IMR-90 (cell line): ENCODE data around the gene RAB3A. TPM values are rescaled to one million over a fixed set of nuclear protein-coding genes. Genes with fewer than 3 reads are reported as not detected.

Source experiments
- ATAC-seq: fragments of 200-7000 bp; cut with Tn5 transposase; 2 replicates; pipeline ENCODE4 v1.9.1; 2020; ENCODE audit warnings: low read depth, mild to moderate bottlenecking, moderate library complexity
- BruUV-seq: library from RNA; stranded (reverse); fragments of 400-500 nt; replicated peaks from 2 replicates; lab custom pipeline; 2021; lab: Mats Ljungman, UMichigan
- CTCF ChIA-PET: fragments of 300-600 bp; formaldehyde crosslinking; extraction: SDS; loops from one replicate; lab custom pipeline; 2021; ENCODE audit warnings: antibody characterized with exemption; lab: Yijun Ruan, JAX
- POLR2A ChIA-PET: fragments of 300-600 bp; sonication (Branson Sonifier 250); formaldehyde crosslinking; loops from one replicate; lab custom pipeline; 2022; ENCODE audit warnings: antibody characterized with exemption; ENCODE audit not compliant: unreplicated experiment; lab: Charles Lee
- DNase-seq: peaks from one replicate; pipeline ENCODE4 v3.0.0; 2013
- H2AFZ ChIP-seq: replicated peaks from 2 replicates; pipeline ENCODE3; 2013; ENCODE audit warnings: low read length, mild to moderate bottlenecking; ENCODE audit not compliant: poor library complexity
- H2AK5ac ChIP-seq: 2 replicates; pipeline ENCODE4 v1.6.1; 2013; ENCODE audit warnings: low read depth, low read length, inconsistent platforms
- H2AK9ac ChIP-seq: replicated peaks from 2 replicates; pipeline ENCODE3; 2013; ENCODE audit warnings: mild to moderate bottlenecking, low read depth, low read length, moderate library complexity; ENCODE audit not compliant: poor library complexity
- H2BK120ac ChIP-seq: 2 replicates; pipeline ENCODE4 v1.6.1; 2013; ENCODE audit warnings: low read depth, low read length, inconsistent platforms
- H2BK15ac ChIP-seq: 3 replicates; pipeline ENCODE4 v1.6.1; 2013; ENCODE audit warnings: low read depth, low read length, inconsistent platforms
- H2BK20ac ChIP-seq: 2 replicates; pipeline ENCODE4 v1.6.1; 2013; ENCODE audit warnings: low read depth, mild to moderate bottlenecking, inconsistent platforms, low read length, moderate library complexity
- H2BK5ac ChIP-seq: 2 replicates; pipeline ENCODE4 v1.6.1; 2013; ENCODE audit warnings: mild to moderate bottlenecking, low read depth, low read length, inconsistent platforms; ENCODE audit not compliant: poor library complexity, severe bottlenecking
- H3K14ac ChIP-seq: replicated peaks from 2 replicates; pipeline ENCODE4 v1.6.1; 2013; ENCODE audit warnings: low read depth, low read length, inconsistent platforms
- H3K18ac ChIP-seq: 2 replicates; pipeline ENCODE4 v1.6.1; 2013; ENCODE audit warnings: low read depth, low read length, control low read depth
- H3K23ac ChIP-seq: 2 replicates; pipeline ENCODE4 v1.6.1; 2013; ENCODE audit warnings: low read depth, low read length, inconsistent platforms
- H3K27ac ChIP-seq: 2 replicates; pipeline ENCODE4 v1.5.1; 2013; ENCODE audit warnings: mild to moderate bottlenecking, control low read depth, low read length; ENCODE audit not compliant: insufficient read depth
- H3K27me3 ChIP-seq: 2 replicates; pipeline ENCODE4 v1.6.1; 2013; ENCODE audit warnings: low read length; ENCODE audit not compliant: control insufficient read depth, insufficient read depth
- H3K36me3 ChIP-seq: 2 replicates; pipeline ENCODE4 v1.6.1; 2013; ENCODE audit warnings: low read length, mixed read lengths; ENCODE audit not compliant: control insufficient read depth, insufficient read depth
- H3K4ac ChIP-seq: 2 replicates; pipeline ENCODE4 v1.6.1; 2013; ENCODE audit warnings: low read depth, low read length, inconsistent platforms
- H3K4me1 ChIP-seq: 2 replicates; pipeline ENCODE4 v1.6.1; 2013; ENCODE audit warnings: low read length, mixed read lengths; ENCODE audit not compliant: control insufficient read depth, insufficient read depth
- H3K4me2 ChIP-seq: 2 replicates; pipeline ENCODE4 v1.6.1; 2013; ENCODE audit warnings: low read depth, mild to moderate bottlenecking, control low read depth, low read length, moderate library complexity
- H3K4me3 ChIP-seq: 2 replicates; pipeline ENCODE4 v1.5.1; 2013; ENCODE audit warnings: low read depth, mild to moderate bottlenecking, control low read depth, low read length, moderate library complexity; ENCODE audit not compliant: insufficient read depth
- H3K56ac ChIP-seq: 2 replicates; pipeline ENCODE4 v1.6.1; 2013; ENCODE audit warnings: low read length, inconsistent platforms; ENCODE audit not compliant: insufficient read depth; ENCODE audit errors: extremely low read depth
- H3K79me1 ChIP-seq, 2 experiments: 2 replicates each; pipeline ENCODE4 v1.6.1; 2013; ENCODE audit warnings: low read length in 2 of 2, inconsistent platforms in 1 of 2, low read depth in 1 of 2
- H3K9ac ChIP-seq: 2 replicates; pipeline ENCODE4 v1.6.1; 2013; ENCODE audit warnings: low read depth, low read length, control low read depth
- H3K9me1 ChIP-seq: 2 replicates; pipeline ENCODE4 v1.6.1; 2013; ENCODE audit warnings: low read length, inconsistent platforms; ENCODE audit not compliant: insufficient read depth
- H3K9me3 ChIP-seq: 2 replicates; pipeline ENCODE4 v1.6.1; 2013; ENCODE audit warnings: low read length; ENCODE audit not compliant: control insufficient read depth, insufficient read depth
- H4K20me1 ChIP-seq: 2 replicates; pipeline ENCODE4 v1.6.1; 2013; ENCODE audit warnings: low read length, inconsistent platforms; ENCODE audit not compliant: insufficient read depth
- H4K5ac ChIP-seq: 2 replicates; pipeline ENCODE4 v1.6.1; 2013; ENCODE audit warnings: mild to moderate bottlenecking, low read depth, low read length, control low read depth
- H4K8ac ChIP-seq, 2 experiments: 2 replicates each; pipeline ENCODE4 v1.6.1; 2013; ENCODE audit warnings: low read depth in 2 of 2, low read length in 2 of 2, control low read depth in 1 of 2, inconsistent platforms in 1 of 2
- H4K91ac ChIP-seq: 2 replicates; pipeline ENCODE4 v1.6.1; 2013; ENCODE audit warnings: low read depth, low read length, inconsistent platforms; ENCODE audit not compliant: insufficient read depth
- BHLHE40 ChIP-seq: fragments of 150-350 bp; IDR thresholded peaks from 2 replicates; pipeline ENCODE4 v1.6.1; 2016; ENCODE audit warnings: mild to moderate bottlenecking, low read depth, low read length
- CEBPB ChIP-seq: IDR thresholded peaks from 2 replicates; pipeline ENCODE4 v1.6.1; 2012; ENCODE audit warnings: low read depth, low read length, improper control_type of control experiment
- CHD1 ChIP-seq: IDR thresholded peaks from 2 replicates; pipeline ENCODE4 v1.6.1; 2012; ENCODE audit warnings: low read depth, low read length, improper control_type of control experiment
- CTCF ChIP-seq: conservative IDR thresholded peaks from 2 replicates; pipeline ENCODE4 v1.5.1; 2012; ENCODE audit warnings: mild to moderate bottlenecking, low read depth, low read length, improper control_type of control experiment
- ELK1 ChIP-seq: fragments of 150-350 bp; IDR thresholded peaks from 2 replicates; pipeline ENCODE4 v1.6.1; 2016; ENCODE audit warnings: low read depth, mild to moderate bottlenecking, low read length, moderate library complexity, borderline replicate concordance
- FOS ChIP-seq: fragments of 150-350 bp; IDR thresholded peaks from 2 replicates; pipeline ENCODE4 v1.6.1; 2016; ENCODE audit warnings: low read depth, low read length
- MAFK ChIP-seq: IDR thresholded peaks from 2 replicates; pipeline ENCODE4 v1.6.1; 2012; ENCODE audit warnings: low read depth, low read length, improper control_type of control experiment
- MAZ ChIP-seq: IDR thresholded peaks from 2 replicates; pipeline ENCODE4 v1.6.1; 2012; ENCODE audit warnings: low read depth, mild to moderate bottlenecking, low read length, improper control_type of control experiment, moderate library complexity, borderline replicate concordance
- MXI1 ChIP-seq: IDR thresholded peaks from 2 replicates; pipeline ENCODE4 v1.6.1; 2012; ENCODE audit warnings: low read depth, mild to moderate bottlenecking, low read length, moderate library complexity, borderline replicate concordance
- NFE2L2 ChIP-seq: fragments of 150-350 bp; IDR thresholded peaks from 2 replicates; pipeline ENCODE4 v1.6.1; 2016; ENCODE audit warnings: low read depth, mild to moderate bottlenecking, low read length
- POLR2A ChIP-seq: IDR thresholded peaks from 2 replicates; pipeline ENCODE4 v1.6.1; 2012; ENCODE audit warnings: mild to moderate bottlenecking, low read depth, low read length
- RAD21 ChIP-seq: IDR thresholded peaks from 2 replicates; pipeline ENCODE4 v1.6.1; 2012; ENCODE audit warnings: low read length, improper control_type of control experiment
- RCOR1 ChIP-seq: IDR thresholded peaks from 2 replicates; pipeline ENCODE4 v1.6.1; 2012; ENCODE audit warnings: mild to moderate bottlenecking, low read length, improper control_type of control experiment; ENCODE audit not compliant: insufficient replicate concordance
- RFX5 ChIP-seq: IDR thresholded peaks from 2 replicates; pipeline ENCODE4 v1.8.0; 2012; ENCODE audit warnings: low read depth, mild to moderate bottlenecking, low read length, moderate library complexity
- SMC3 ChIP-seq: fragments of 150-350 bp; IDR thresholded peaks from 2 replicates; pipeline ENCODE4 v1.6.1; 2016; ENCODE audit warnings: low read depth, mild to moderate bottlenecking, antibody characterized with exemption, low read length, moderate library complexity
- USF2 ChIP-seq: fragments of 150-350 bp; IDR thresholded peaks from 2 replicates; pipeline ENCODE4 v1.6.1; 2017; ENCODE audit warnings: mild to moderate bottlenecking, antibody characterized with exemption, low read length, low read depth
- WGBS, 2 experiments: methylation state at CpG; one replicate each; pipeline versions ENCODE4 v1.1.5 to v1.1.7; 2013; ENCODE audit warnings: missing lambda C conversion rate in 2 of 2; ENCODE audit not compliant: insufficient read length in 1 of 2; ENCODE audit errors: extremely low coverage in 2 of 2; 5-methylcytosine and 5-hydroxymethylcytosine counted together
- dilution Hi-C: fragments of 300-500 bp; cut with HindIII; formaldehyde crosslinking; loops from one replicate; pipeline ENCODE4 v1.14.3; 2018; ENCODE audit warnings: low sequenced_read_pairs; ENCODE audit not compliant: unreplicated experiment
- in situ Hi-C: fragments of 300-500 bp; cut with MboI; formaldehyde crosslinking; loops from 3 replicates; pipeline ENCODE4 v1.14.3; 2019; ENCODE audit warnings: low sequenced_read_pairs, inconsistent platforms, mixed read lengths
- intact Hi-C: fragments of 100-400 bp; cut with micrococcal nuclease; formaldehyde crosslinking; loops from 2 replicates; pipeline ENCODE4 v1.10.0; 2022
- polyA plus RNA-seq, 3 experiments: library from polyadenylated mRNA; depleted of rRNA; stranded (reverse); fragments of >200 nt; gene quantifications; 2 replicates each; pipeline ENCODE4 v1.2.3, GENCODE V29; 2012; ENCODE audit warnings: low replicate concordance in 1 of 3
- total RNA-seq: library from RNA; depleted of rRNA; stranded (reverse); fragments of >200 nt; gene quantifications from 2 replicates; pipeline ENCODE4 v1.2.3, GENCODE V29; 2012

The RAB3A gene
- total and polyA plus RNA-seq, 2 of the 4 experiments (the other 2 are of a cell fraction) = 3.0 to 13.6 TPM

GRCh38 chr19:18164072-18164471, 39.8 kb downstream of the RAB3A start:
- Histone ChIP-seq H3K4ac (no peak overlapping the region), H2AK5ac (no peak overlapping the region), H3K27ac (no peak overlapping the region), H3K14ac (no peak overlapping the region), H4K91ac (no peak overlapping the region), H3K9me1 (peaks cover 3% of the 10 kb centered on the region; the same call in 1 of the 2 replicates), H3K9me3 (no peaks in the 10 kb centered on the region), H3K23ac (no peak overlapping the region), H2AFZ (no peak overlapping the region), H4K5ac (no peak overlapping the region), H3K4me2 (no peak overlapping the region), H3K27me3 (no peaks in the 10 kb centered on the region), H3K79me1 (peaks cover 6 to 13% of the 10 kb centered on the region in 2 experiments), H4K20me1 (no peaks in the 10 kb centered on the region; the same call in 1 of the 2 replicates), H3K9ac (no peak overlapping the region), H4K8ac (no peak overlapping the region), H2BK120ac (no peak overlapping the region), H3K4me3 (no peak overlapping the region), H2BK5ac (no peak overlapping the region), H3K4me1 (peaks cover 6% of the 10 kb centered on the region), H2BK20ac (no peak overlapping the region), H3K36me3 (peaks cover 50% of the 10 kb centered on the region), H2AK9ac (no peak overlapping the region), H3K56ac (no peak overlapping the region), H2BK15ac (no peak overlapping the region), H3K18ac (no peak overlapping the region)
- ATAC-seq (no peak), DNase-seq (no peak)
- ChIA-PET POLR2A (no interaction called here), CTCF (no interaction called here)
- no TSS peak for BruUV-seq
- WGBS, 2 experiments = no CpG with 5 or more reads among the region's 7 CpGs
- intact Hi-C loops (no loop called here), dilution Hi-C loops (no loop called here), in situ Hi-C loops (no loop called here)
- TF ChIP-seq USF2 (no peak), CHD1 (no peak), NFE2L2 (no peak), MAFK (no peak), MXI1 (no peak), ELK1 (no peak), RCOR1 (no peak), FOS (no peak), BHLHE40 (no peak), MAZ (no peak), RAD21 (no peak), POLR2A (no peak), CEBPB (no peak), RFX5 (no peak), SMC3 (no peak), CTCF (no peak)
